Fibroblast of lung (primary cell): ENCODE measurements around the gene NTNG1.

Source experiments
- EZH2 ChIP-seq: IDR thresholded peaks from 2 replicates; pipeline ENCODE4 v1.5.1; 2012; ENCODE audit warnings: low read length, control low read depth, mild to moderate bottlenecking; ENCODE audit errors: missing control alignments
- TF ChIP-seq, protein P1 (sequence below), 2 donors: IDR thresholded peaks in 1 of 2; conservative IDR thresholded peaks in 1 of 2; 1 replicate in 1 of 2; 2 replicates in 1 of 2; pipeline ENCODE4 v1.5.1; 2011 to 2012; ENCODE audit warnings: low read length in 2 of 2, control low read depth in 1 of 2, inconsistent platforms in 1 of 2, low read depth in 1 of 2, mild to moderate bottlenecking in 1 of 2

DNA sequence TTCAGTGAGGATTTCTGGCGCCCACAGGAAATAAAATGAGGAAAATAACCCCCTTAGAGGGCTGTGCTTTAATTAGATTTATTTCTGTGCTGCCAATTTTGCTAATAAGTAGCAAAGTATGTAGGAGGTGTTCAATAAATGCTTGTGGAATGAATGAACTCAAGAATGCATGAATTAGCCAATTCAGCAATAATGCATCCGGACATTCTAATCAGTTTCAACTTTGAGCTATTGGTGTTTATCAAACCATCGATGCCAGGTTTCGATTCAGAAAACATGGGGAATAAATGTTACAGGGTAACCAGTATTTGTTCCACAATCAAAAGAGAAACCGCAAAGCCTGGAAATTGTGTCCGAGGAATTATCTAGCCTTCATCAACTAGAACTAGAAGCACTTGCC, 353.2 kb downstream of the NTNG1 start:
- TF ChIP-seq, protein P1, sequence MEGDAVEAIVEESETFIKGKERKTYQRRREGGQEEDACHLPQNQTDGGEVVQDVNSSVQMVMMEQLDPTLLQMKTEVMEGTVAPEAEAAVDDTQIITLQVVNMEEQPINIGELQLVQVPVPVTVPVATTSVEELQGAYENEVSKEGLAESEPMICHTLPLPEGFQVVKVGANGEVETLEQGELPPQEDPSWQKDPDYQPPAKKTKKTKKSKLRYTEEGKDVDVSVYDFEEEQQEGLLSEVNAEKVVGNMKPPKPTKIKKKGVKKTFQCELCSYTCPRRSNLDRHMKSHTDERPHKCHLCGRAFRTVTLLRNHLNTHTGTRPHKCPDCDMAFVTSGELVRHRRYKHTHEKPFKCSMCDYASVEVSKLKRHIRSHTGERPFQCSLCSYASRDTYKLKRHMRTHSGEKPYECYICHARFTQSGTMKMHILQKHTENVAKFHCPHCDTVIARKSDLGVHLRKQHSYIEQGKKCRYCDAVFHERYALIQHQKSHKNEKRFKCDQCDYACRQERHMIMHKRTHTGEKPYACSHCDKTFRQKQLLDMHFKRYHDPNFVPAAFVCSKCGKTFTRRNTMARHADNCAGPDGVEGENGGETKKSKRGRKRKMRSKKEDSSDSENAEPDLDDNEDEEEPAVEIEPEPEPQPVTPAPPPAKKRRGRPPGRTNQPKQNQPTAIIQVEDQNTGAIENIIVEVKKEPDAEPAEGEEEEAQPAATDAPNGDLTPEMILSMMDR (conservative IDR thresholded peaks at IDR 0.05 in 1 of 2, IDR thresholded peaks at IDR 0.05 in 1 of 2; ENCODE audit: low read depth in 1 of 2, low read length in 2 of 2), result no peak
- no peak for TF ChIP-seq EZH2
